HG03196 (cell line): ENCODE measurements around the gene DISC1.

ENCODE experiments used
- ATAC-seq: cut with Tn5 transposase; IDR thresholded peaks from one replicate; pipeline ENCODE4 v1.9.1; 2021; ENCODE audit not compliant: unreplicated experiment

Gene DISC1

DNA sequence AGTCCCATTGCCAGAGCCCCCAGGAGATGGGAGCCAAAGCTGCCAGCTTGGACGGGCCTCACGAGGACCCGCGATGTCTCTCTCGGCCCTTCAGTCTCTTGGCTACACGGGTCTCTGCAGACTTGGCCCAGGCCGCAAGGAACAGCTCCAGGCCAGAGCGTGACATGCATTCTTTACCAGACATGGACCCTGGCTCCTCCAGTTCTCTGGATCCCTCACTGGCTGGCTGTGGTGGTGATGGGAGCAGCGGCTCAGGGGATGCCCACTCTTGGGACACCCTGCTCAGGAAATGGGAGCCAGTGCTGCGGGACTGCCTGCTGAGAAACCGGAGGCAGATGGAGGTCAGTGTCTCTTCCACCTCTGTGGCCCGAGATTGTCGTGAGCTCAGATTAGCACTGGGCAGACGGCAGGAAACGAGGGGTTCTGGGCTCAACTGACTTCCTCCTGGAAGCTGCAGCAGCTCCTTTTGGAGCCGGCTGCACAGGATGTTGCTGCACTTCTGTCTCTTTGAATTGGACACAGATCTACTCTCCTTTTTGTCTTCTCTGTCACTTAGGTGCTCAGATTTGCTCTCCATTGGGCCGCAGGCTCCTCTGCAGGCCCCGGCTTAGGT, 68.0 kb downstream of the DISC1 start:
- no peak for ATAC-seq

GRCh38 chr1:231695439-231696255, 69.1 kb downstream of the DISC1 start:
- no peak for ATAC-seq

- no peak for ATAC-seq
Measured at GRCh38 chr1:231699784-231700183, 73.2 kb downstream of the DISC1 start.

- no peak for ATAC-seq
Measured at GRCh38 chr1:231701306-231701705, 74.7 kb downstream of the DISC1 start.

DNA sequence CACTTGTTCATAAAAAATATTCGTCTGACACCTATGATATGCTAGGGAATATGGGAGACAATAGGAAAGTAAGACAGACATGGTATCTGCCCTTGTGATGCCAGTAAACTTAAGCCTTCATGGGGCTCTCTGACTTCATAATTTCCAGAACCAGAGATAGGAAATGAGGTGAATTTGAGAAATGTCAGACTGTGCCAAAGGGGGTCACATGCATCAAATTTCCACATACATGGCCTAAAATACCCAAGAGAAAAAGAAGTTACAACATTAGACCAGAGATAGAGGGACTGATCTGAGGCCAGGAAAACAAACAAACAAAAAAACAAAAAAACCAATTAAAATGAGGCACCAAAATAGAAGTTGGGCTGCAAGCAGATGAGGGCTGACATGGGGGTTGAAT, 75.7 kb downstream of the DISC1 start:
- no peak for ATAC-seq

DNA sequence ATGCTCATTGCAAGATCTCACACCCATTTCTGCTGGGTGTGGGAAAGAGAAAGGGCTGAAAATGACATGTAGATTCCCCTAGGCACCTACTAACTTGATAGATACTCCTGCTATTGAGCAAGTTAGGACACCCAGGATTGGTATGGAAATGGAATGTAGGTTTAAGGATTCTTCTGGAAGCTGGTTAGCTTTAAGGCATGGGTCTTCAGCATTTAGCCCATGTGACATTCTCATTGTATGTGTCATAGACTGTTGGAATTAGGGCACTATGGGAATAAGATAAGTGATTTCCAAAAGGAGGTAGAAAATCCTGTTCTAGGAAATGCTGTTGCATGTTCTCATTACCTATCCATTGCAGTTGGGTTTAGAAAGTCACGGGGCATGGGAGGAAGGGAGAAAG, 76.2 kb downstream of the DISC1 start:
- no peak for ATAC-seq

- ATAC-seq, result no peak
Measured at GRCh38 chr1:231705806-231706760, 79.5 kb downstream of the DISC1 start.

DNA sequence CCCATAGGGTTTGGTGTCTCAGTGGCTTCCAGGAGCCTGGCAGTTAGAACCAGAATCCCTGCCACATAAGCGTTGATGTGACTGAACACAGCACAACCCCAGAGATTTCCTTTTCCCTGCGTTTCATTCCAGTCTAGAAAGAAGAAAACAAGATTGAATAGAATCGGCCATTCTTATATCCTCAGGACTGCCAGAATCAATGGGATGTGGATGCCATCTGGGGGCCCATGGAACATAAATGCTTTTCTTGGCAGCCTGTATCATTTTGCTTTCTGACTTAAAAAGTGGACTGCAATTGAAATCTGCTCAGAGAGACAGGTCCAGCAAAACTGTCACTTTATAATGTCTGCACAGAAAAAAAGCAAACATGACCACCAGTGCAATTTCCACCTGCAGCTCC, 80.3 kb downstream of the DISC1 start:
- ATAC-seq, result no peak

GRCh38 chr1:231707407-231707806, 80.8 kb downstream of the DISC1 start:
- no peak for ATAC-seq

DNA sequence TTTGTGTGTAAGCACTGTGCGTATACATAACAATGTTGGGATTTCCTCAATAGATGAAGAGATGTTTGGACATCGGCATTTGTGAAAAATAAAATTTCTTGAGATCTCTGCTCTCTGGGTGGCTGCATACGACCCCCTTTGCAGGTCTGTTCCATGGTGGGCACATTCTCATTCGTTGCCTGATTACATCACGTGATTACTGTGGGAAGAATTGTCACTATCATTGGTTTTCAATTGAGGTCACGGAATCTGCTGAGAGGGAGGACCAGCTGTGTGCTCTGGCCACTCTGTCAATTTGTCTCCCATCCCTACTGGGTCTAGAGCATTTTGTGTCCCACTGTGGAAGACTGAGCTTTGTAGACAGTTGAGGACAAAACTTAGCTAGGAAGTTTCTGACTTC, 81.8 kb downstream of the DISC1 start:
- no peak for ATAC-seq

GRCh38 chr1:231714440-231714839, 87.8 kb downstream of the DISC1 start:
- no peak for ATAC-seq

GRCh38 chr1:231715816-231716722, 89.5 kb downstream of the DISC1 start:
- ATAC-seq, result no peak

DNA sequence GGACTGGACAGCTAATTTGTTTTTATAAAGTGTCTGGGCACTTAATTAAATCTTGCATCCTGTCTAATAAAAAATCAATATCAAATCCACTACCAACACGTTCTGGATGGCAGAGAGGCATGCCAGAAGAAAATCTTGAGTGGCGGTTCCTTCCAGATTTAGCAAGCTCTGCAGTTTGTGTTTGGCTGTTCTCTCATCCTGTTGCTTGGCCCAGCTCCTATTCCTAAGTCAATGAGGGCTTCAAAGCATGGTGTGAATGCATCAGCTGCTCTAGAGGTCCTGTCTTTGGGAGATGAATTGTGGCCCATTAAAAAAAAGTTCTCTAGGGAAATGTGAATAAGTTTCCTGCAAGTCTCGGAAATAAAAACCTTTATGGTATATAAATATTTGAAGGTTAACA, 90.3 kb downstream of the DISC1 start:
- ATAC-seq, result no peak

DNA sequence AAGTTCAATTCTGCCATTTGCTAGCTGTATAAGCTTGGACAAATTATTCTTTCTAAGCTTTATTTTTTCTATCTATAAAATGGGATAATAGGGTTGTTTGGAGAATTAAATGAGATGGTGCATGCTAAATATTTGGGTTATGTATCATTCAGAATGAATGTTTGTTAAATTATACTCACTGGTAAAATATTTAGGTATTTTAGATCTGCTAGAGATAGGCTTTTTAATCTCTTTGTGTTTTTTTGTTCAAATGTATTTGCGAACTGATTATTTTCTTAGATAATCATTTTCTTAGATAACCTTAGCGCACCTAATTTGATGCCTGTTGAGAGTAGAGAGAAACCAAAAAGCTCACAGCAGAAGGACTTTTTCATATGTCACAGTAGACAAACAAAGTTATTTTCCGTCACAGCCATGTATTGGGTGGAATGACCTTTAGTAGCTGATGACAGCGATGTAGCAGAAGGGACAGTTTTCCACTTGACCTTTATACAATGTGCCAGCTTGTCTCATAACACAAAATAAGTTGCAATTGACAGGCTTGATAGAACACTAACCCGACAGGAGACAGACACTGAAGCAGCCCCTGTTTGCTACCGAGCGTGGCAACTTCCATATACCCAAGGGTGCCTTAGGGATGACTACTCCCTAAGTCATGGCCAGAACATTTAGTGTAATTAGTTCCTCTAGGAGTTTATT, 93.0 kb downstream of the DISC1 start:
- ATAC-seq, result no peak

DNA sequence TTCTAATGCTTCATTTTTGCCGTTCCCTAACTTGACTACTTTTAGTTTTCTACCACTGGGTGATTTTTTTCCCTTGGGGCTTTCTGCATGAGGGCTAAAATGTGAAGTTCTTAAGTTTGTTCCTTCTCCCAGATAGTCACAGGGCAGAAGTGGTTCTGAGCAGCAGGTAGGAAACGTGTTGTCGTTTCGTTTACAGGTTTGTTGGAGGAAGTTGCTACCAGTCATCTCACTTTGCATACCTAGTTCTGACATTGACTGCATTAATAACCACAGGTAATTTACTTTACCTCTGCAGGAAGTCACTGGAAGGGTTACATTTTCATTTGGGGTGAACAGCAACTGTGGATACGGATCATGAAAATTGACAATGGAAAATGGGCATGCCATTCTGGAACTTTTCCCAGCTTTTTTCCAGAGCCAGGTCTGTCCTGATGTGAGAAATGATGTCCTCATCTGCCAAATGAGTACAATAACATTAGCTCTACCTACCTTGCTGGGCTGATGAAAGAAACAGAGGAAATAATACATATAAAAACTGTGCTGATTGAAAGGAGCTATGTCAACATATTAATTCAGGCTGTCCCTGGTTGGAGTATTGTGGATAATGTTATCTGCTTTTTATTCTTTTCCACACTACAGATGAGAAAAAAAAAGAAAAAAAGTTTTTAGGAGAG, 94.2 kb downstream of the DISC1 start:
- no peak for ATAC-seq

GRCh38 chr1:231721436-231721835, 94.8 kb downstream of the DISC1 start:
- ATAC-seq, result no peak

DNA sequence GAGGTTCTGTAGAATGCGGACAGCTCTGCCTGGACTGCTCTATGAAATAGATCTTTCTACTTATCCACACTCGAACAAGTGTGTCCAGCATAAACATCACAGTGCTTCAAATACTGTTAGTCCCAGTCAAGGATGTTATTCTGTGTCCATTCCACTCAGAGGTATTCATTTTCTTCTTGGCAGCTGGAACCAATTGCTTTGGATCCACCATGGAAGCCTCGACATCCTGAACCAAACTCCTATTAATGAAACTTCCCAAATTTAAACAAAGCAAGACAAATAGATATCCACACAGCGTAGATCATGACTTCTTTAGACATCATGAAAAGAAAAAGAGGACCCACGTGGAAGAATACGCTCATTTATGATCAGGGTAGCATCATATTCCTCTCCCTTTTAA, 95.8 kb downstream of the DISC1 start:
- ATAC-seq, result no peak

DNA sequence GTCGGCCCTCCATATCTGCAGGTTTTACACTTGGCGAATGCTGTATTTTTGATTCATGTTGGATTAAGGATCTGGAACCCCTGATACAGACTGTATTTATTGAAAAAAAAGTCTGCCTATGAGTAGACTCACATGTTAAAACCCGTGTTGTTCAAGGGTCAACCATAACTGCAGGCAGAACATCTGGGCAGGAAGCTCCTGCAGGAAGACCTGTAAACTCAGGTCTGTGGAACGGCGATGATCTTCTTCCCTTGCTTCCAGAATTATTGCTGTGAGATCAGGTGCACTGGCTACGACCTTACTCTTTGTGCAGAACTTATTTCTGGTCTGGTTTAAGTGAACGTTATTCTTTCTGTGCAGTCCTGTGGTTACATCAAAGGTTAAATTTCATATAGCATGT, 96.6 kb downstream of the DISC1 start:
- no peak for ATAC-seq

- no peak for ATAC-seq
Measured at GRCh38 chr1:231724041-231724440, 97.5 kb downstream of the DISC1 start.
